ENCODE measurements around the gene EIF4H. TPM values are rescaled to one million over a fixed set of nuclear protein-coding genes. Genes with fewer than 3 reads are reported as not detected.

The EIF4H gene
- total RNA-seq, 1 donor = 295 TPM

DNA sequence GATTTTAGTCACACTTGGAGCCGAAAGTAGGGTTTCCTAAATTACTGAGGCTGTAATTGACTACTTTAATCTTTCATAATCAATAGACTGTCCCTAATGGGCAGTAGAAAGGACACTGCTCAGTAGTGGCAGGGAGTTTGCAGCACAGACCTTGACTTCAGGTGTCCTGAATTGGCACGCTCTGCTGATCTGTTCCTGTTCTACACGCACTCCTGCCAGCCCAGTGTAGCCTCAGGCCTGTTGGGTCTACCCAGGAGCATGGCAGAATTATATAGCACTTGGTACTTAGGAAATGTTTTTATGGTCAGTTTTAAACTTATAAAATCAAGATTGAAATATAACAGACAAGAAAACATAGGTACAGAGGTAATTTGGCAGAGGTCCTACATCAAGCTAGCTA, 9.0 kb downstream of the EIF4H start:
- no peak overlapping the region for H3K4me2 ChIP-seq (ENCODE audit: insufficient read depth, low read length)
- H3K27ac ChIP-seq (ENCODE audit: low read depth, low read length) = peak overlapping the region; percentile 20
- H2AFZ ChIP-seq (ENCODE audit: low read length) = no peak overlapping the region
- no peak for DNase-seq (ENCODE audit: insufficient read length, low spot score, missing footprints)
- H3K27me3 ChIP-seq (ENCODE audit: insufficient read depth, low read length) = no peaks in the 10 kb centered on the region
- H3K79me2 ChIP-seq (ENCODE audit: insufficient read depth, low read length) = peaks cover 100% of the 10 kb centered on the region
- peaks cover 37% of the 10 kb centered on the region for H3K36me3 ChIP-seq (ENCODE audit: insufficient read depth, low read length)
- peaks cover 95% of the 10 kb centered on the region for H4K20me1 ChIP-seq (ENCODE audit: insufficient read depth, low read length)
- TF ChIP-seq, protein P1, sequence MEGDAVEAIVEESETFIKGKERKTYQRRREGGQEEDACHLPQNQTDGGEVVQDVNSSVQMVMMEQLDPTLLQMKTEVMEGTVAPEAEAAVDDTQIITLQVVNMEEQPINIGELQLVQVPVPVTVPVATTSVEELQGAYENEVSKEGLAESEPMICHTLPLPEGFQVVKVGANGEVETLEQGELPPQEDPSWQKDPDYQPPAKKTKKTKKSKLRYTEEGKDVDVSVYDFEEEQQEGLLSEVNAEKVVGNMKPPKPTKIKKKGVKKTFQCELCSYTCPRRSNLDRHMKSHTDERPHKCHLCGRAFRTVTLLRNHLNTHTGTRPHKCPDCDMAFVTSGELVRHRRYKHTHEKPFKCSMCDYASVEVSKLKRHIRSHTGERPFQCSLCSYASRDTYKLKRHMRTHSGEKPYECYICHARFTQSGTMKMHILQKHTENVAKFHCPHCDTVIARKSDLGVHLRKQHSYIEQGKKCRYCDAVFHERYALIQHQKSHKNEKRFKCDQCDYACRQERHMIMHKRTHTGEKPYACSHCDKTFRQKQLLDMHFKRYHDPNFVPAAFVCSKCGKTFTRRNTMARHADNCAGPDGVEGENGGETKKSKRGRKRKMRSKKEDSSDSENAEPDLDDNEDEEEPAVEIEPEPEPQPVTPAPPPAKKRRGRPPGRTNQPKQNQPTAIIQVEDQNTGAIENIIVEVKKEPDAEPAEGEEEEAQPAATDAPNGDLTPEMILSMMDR (IDR thresholded peaks at IDR 0.05; ENCODE audit: extremely low read depth, low read depth, low read length) = no peak
- no peak overlapping the region for H3K4me3 ChIP-seq (ENCODE audit: insufficient read depth, low read length)
- H3K9me3 ChIP-seq (ENCODE audit: low read depth, low read length) = no peaks in the 10 kb centered on the region
- H3K4me1 ChIP-seq (ENCODE audit: insufficient read depth, low read length) = peaks cover 42% of the 10 kb centered on the region

DNA sequence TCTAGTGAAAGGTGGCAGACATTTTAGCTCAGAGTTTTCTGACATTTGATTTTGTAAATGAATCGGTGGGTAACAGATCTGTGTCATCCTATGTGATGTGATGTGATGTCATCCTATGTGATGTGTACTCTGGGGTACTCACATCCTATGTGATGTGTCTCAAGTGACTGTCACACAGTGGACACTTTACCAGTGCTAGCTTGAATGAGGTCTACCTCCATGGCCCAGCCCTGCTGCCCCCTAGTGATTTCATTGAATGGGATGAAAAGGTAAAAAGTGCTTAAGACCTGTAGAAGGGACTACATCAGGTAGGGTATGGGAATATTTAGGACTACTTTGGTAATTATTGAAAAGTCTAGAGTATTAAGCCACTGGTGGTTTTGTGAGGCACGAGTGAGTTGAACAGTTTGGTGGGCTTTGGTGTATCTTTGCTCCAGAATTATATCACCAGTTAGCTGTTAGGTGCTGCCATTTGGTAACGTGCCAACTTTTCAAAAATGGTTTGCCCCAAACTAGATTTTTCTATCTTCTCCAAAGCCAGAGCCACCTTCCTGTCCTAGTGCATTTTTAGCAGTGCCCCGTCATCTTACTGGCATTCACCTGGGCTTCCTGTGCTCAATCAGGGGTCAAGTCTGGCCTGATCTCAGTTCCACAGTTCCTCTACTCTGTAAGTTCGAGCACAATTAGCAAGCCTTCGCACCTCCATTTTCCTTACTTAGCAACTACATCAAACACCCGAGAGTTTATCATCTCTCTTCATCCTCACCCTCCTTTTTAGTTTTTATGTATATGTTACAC, 9.7 kb downstream of the EIF4H start:
- Histone ChIP-seq H3K4me3 (ENCODE audit: insufficient read depth, low read length) (no peak overlapping the region), H4K20me1 (ENCODE audit: insufficient read depth, low read length) (peaks cover 95% of the 10 kb centered on the region), H3K9me3 (ENCODE audit: low read depth, low read length) (no peaks in the 10 kb centered on the region), H3K27me3 (ENCODE audit: insufficient read depth, low read length) (no peaks in the 10 kb centered on the region), H3K79me2 (ENCODE audit: insufficient read depth, low read length) (peaks cover 100% of the 10 kb centered on the region), H3K36me3 (ENCODE audit: insufficient read depth, low read length) (peaks cover 37% of the 10 kb centered on the region), H3K27ac (ENCODE audit: low read depth, low read length) (no peak overlapping the region), H3K4me1 (ENCODE audit: insufficient read depth, low read length) (peaks cover 42% of the 10 kb centered on the region), H3K4me2 (ENCODE audit: insufficient read depth, low read length) (no peak overlapping the region), H2AFZ (ENCODE audit: low read length) (no peak overlapping the region)
- peak; percentile 65 for DNase-seq (ENCODE audit: insufficient read length, low spot score, missing footprints)
- TF ChIP-seq, protein P1 (IDR thresholded peaks at IDR 0.05; ENCODE audit: extremely low read depth, low read depth, low read length) = peak; percentile 31

- no peak overlapping the region for H2AFZ ChIP-seq (ENCODE audit: low read length)
- H3K9me3 ChIP-seq (ENCODE audit: low read depth, low read length) = no peaks in the 10 kb centered on the region
- no peak overlapping the region for H3K4me2 ChIP-seq (ENCODE audit: insufficient read depth, low read length)
- DNase-seq (ENCODE audit: insufficient read length, low spot score, missing footprints) = no peak
- TF ChIP-seq, protein P1 (IDR thresholded peaks at IDR 0.05; ENCODE audit: extremely low read depth, low read depth, low read length) = no peak
- no peaks in the 10 kb centered on the region for H3K27me3 ChIP-seq (ENCODE audit: insufficient read depth, low read length)
- peak overlapping the region; percentile 15 for H3K27ac ChIP-seq (ENCODE audit: low read depth, low read length)
- peaks cover 100% of the 10 kb centered on the region for H3K79me2 ChIP-seq (ENCODE audit: insufficient read depth, low read length)
- H3K36me3 ChIP-seq (ENCODE audit: insufficient read depth, low read length) = peaks cover 42% of the 10 kb centered on the region
- H3K4me3 ChIP-seq (ENCODE audit: insufficient read depth, low read length) = no peak overlapping the region
- H4K20me1 ChIP-seq (ENCODE audit: insufficient read depth, low read length) = peaks cover 94% of the 10 kb centered on the region
- peaks cover 42% of the 10 kb centered on the region for H3K4me1 ChIP-seq (ENCODE audit: insufficient read depth, low read length)
Observed at GRCh38 chr7:74185016-74185415, 10.9 kb downstream of the EIF4H start.

GRCh38 chr7:74185636-74186035, 11.5 kb downstream of the EIF4H start:
- H3K9me3 ChIP-seq (ENCODE audit: low read depth, low read length) = no peaks in the 10 kb centered on the region
- no peak overlapping the region for H3K4me3 ChIP-seq (ENCODE audit: insufficient read depth, low read length)
- H3K27me3 ChIP-seq (ENCODE audit: insufficient read depth, low read length) = no peaks in the 10 kb centered on the region
- H2AFZ ChIP-seq (ENCODE audit: low read length) = no peak overlapping the region
- DNase-seq (ENCODE audit: insufficient read length, low spot score, missing footprints) = peak; percentile 70
- H4K20me1 ChIP-seq (ENCODE audit: insufficient read depth, low read length) = peaks cover 93% of the 10 kb centered on the region
- peaks cover 42% of the 10 kb centered on the region for H3K4me1 ChIP-seq (ENCODE audit: insufficient read depth, low read length)
- peak overlapping the region; percentile 15 for H3K27ac ChIP-seq (ENCODE audit: low read depth, low read length)
- TF ChIP-seq, protein P1 (IDR thresholded peaks at IDR 0.05; ENCODE audit: extremely low read depth, low read depth, low read length) = no peak
- H3K36me3 ChIP-seq (ENCODE audit: insufficient read depth, low read length) = peaks cover 46% of the 10 kb centered on the region
- H3K79me2 ChIP-seq (ENCODE audit: insufficient read depth, low read length) = peaks cover 100% of the 10 kb centered on the region
- no peak overlapping the region for H3K4me2 ChIP-seq (ENCODE audit: insufficient read depth, low read length)

Measured in osteoblast (primary cell).